VCaP (cell line): Measurements from ENCODE around the gene SEC14L6.

Experiments used
- H3K27ac ChIP-seq: fragments of 450-650 bp; 2 replicates; pipeline ENCODE4 v1.5.1; 2017
- CTCF ChIP-seq: fragments of 450-650 bp; conservative IDR thresholded peaks from 2 replicates; pipeline ENCODE4 v1.5.1; 2017; ENCODE audit warnings: mild to moderate bottlenecking, moderate library complexity

Gene SEC14L6

GRCh38 chr22:30474121-30474520, 72.4 kb downstream of the SEC14L6 start:
- no peak for TF ChIP-seq CTCF
- no peak overlapping the region for H3K27ac ChIP-seq

DNA sequence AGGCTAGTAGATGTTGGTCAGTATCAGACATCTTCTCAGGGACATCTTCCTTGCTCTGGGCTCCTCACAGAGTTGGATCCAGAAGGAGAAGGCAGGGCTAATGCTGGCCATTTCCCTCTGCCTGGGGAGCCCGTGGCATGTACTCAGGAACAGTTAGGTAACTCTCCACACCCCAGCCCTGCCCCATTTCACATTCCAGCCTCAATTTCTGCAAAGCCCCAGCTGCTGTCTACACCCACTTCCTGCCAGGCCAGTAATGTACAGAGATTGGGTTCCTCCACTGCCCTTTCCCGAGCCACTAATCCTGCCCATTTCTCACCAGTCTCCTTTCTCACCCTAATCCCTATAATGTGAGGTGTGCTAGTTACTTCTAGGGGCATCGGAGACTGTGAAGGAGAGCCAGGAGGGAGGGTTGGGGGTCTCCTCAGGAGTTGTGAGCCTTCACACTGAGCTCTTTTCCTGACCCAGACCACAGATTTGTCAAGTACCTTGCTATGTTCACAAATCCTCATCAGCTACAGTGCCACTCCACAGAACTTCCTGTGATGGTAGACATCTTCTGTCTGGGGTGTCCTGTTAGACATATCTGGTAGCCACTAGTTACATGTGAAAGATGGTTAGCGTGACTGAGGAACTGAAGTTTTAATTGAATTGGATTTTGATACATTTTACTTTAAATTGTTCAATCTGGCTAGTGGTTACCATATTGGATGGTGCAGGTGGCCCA, 73.4 kb downstream of the SEC14L6 start:
- no peak overlapping the region for H3K27ac ChIP-seq
- TF ChIP-seq CTCF, result no peak
